Inferior parietal cortex (tissue), 1 donor: ENCODE measurements around the gene SLC16A9.

Source experiments
- DNase-seq: peaks from one replicate; pipeline ENCODE4 v3.0.0-alpha.2; 2016; ENCODE audit errors: extremely low spot score

SLC16A9 gene

DNA sequence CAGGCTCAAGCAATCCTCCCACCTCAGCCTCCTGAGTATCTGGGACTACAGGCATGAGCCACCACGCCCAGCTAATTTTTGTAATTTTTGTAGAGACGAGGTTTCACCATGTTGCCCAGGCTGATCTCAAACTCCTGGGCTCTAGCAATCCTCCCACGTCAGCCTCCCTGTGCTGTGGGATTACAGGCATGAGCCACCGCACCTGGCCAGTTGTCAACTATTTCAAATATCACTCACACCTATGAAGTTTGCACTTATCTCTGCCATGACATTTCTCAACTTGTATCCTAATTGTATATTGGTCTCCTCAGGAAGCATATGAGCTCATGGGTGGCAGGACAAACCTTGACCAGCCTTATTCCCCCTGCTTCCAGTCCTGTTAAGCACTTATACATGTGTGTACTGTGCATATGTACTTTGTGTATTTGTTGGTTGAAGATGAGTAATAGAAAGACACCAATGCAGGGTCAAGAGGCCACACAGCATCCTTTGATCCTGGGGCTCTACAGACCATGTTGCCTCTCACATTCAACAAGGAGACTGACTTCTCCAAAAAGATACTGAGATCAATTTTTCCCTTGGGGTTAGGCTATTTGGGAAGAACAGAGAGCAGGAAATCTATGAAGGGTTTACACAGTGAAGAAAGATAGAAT, 82.2 kb downstream of the SLC16A9 start:
- no peak for DNase-seq

DNA sequence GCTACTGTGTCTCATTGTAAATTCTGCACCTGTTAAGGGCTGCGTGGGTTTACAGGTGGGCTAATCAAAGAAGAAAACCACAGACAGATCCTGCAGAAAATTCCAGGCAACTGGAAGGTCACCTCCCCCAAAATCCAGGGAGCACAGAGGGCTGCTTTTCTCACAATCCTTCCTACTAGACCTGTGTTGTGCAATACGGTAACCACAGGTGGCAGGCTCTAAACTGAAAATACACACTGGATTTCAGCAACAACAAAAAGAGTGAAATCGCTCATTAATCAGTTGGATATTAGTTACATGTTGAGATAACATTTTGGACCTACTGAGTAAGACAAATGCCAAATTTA, 83.2 kb downstream of the SLC16A9 start:
- no peak for DNase-seq

DNA sequence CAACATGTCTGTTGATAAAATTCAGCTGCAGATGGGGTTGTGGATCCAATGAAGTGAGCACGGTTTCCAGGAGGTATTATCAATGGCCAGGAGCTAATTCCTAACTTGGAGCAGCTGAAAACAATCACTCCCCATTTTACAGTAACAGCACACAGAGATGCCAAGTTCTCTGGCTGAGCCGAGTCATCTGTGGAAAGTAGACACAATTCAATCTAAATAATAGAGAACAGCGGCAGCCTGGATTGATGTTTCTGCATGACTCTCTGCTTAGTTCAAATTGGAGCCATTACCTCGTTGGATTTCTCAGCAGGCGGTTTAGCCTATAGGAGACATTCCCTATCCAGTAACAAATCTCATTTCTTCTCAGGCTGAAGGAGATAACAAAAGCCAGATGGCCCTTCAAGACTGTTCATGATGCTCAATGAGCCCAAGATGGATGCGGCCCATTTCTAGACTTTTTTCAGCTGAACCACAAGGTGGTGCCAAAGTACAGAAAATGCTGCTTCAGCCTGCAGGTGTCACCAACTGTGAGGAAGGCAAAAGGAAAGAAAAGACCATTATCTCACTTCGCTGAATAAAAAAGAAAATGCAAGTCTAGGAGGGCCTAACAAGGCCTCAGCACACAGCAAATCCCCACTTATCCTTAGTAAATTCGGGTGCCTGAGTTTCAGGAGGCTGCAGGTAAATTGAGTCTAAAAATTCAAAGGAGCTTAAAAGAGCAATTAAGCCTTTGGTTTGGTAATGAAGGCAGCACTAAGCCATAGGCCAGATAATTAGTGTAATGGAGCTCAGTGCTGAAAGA, 83.7 kb downstream of the SLC16A9 start:
- peak; percentile 89 for DNase-seq

DNA sequence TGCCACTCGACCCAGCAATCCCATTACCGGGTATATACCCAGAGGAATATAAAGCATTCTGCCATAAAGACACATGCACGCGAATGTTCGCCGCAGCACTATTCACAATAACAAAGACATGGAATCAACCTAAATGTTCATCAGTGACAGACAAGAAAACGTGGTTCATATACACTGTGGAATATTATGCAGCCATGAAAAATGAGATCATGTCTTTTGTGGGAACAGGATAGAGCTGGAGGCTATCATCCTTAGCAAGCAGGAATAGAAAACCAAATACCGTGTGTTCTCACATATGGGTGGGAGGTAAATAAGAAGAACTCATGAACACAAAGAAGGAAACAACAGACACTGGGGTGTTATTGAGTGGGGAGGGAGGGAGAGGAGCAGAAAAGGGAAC, 84.7 kb downstream of the SLC16A9 start:
- DNase-seq = no peak

DNA sequence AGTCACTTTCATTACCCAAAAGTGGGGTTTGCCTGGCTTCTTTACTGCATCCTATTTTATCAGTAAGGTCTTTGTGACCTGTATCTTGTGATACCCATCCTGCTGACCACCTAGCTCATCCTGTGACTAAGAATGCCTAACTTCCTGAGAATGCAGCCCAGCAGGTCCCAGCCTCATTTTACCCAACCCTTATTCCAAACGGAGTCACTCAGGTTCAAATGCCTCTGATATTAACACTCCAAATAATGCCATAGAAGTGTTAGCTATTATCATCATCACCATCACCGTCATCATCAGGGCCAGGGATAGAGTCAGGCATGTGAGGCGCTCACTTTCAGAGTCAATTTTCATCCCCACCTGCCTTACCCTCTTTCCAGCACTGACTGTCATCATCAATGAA, 85.5 kb downstream of the SLC16A9 start:
- no peak for DNase-seq

DNA sequence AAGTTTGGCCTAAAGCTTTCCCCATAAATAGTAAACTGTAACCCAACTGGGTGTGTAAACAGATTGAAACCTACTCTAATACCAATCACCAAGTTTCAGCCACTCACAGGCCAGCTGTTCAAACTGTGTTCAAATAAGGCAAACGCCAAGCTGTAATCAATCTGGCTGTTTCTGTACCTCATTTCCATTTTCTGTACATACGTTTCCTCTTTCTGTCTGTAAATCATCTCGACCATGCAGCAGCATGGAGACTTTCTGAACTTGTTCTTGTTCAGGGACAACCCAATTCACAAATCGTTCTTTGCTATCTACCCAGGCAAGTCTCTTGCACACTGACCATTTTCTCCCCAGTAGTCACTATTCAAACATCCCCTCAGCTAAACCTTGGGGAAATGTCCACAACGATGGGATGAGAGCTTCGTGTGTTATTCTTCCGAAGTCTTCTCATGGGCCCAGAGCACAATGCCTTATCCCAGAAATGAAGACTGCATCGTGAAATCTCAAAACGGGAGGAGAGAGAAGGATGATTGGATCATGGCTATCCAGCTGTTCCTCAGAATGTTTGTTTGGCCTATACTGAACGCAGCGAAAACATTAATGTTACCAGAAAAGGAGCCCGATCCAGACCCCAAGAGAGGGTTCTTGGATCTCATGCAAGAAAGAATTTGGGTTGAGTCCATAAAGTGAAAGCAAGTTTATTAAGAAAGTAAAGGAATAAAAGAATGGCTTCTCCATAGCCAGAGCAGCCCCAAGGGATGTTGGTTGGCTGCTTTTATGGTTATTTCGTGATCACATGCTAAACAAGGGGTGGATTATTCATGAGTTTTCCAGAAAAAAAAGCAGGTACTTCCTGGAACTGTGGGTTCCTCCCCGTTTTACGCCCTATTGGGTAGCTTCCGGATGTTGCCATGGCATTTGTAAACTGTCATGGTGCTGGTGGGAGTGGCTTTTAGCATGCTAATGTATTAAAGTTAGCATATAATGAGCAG, 86.2 kb downstream of the SLC16A9 start:
- no peak for DNase-seq

DNA sequence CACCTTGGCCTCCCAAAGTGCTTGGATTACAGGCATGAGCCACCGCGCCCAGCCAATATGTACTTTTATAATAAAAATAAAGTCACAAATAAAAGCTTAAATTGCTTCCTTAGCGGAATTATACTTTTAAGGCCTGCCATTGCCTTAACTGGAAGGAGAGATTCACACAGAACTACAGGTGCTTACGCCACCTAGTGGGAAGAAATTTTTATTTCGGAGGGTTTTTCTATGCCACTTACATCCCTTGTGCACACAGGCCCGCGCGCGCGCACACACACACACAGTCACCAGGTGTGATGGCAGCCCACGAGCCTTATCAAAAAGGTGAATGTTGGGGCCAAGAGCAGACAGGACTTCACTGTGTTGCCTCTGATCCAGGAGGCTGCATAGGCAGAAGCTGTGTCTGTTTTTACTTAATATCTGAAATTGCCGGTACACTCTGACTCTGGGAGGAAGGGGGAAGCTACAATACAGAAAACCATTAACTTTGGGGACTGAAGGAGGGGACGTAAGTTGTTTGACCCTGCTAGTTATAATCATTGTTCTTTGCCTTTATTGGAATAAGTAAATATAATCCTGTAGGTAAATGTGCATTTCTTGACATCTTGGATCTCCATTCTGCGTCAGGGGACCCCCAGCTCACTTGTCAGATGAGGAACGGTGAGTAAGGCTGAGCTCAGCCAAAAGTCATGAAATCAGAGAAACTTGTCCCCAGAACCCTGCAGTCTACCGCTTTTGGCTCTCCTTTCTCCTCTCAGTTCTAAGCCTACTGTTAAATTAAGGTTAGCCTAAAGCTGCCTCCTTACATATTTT, 87.1 kb downstream of the SLC16A9 start:
- peak; percentile 90 for DNase-seq

DNA sequence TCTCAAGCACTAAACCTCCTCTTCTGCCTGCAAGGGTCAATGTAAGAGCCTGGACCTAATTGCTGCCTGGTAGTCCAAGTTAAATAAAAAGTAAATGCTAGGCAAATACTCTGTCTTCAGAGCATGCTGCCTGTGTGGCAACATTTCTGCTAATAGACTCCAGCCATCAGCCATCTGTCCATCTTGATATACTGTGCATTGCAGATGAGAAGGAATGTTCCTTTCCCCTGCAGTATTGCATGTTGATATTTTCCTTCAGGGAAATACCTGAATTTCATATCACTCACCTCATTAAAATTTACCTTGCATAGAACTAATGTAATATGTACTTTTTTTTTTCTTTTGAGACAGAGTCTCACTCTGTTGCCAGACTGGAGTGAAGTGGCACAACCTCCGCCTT, 87.9 kb downstream of the SLC16A9 start:
- no peak for DNase-seq

DNA sequence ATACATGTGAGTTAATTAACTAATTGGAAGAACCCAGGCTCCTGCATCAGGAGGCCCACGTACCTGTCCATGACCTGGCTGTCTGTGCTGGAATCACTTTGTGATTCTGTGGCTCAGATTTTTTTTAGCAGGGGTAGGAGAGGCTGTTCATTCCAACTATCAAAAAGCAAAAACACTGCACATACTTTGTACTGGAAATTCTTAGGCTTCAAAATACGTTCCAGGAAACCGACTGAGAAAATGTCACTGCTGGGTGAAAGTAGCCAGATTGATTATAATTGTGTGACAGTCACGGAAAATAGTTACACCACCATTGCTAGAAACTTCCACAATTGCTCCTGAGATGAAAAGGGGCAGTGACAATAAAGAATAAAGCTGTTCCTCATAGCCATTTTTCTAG, 91.0 kb downstream of the SLC16A9 start:
- no peak for DNase-seq

DNA sequence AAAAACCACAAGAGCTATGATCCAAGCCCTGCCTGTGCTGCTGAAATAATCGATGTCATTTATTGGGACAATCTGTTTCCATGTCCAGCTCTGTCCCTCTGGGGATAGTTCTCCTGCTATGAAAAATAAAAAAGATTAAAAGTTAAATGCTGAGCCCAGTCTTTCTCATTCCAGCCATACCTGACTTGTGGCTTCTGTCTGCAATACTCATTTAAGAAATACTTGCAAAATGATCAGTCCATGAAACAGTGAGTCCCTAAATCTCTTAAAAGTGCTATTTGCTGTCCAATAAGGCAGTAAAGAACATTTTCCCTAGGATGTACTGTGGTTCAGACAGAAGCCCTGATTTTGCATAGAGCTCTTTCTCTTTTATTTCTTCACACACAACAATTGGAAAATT, 91.7 kb downstream of the SLC16A9 start:
- DNase-seq = no peak

DNA sequence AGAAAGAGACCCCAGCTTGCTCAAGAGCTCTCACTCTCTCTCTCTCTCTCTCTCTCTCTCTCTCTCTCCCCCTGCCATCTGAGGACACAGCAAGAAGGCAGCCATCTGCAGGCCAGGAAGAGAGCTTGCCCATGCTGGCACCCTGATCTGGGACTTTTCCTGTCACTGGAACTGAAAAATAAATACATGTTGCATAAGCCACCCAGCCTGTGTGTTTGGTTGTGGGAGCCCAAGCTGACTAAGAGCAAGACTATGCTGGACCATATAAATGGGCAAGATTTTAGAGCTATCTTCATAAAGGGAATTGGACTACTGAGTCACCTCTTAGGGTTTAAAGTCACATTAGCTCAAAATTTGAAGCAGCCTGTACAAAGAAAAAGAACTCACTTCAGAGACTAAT, 98.6 kb downstream of the SLC16A9 start:
- DNase-seq = no peak

DNA sequence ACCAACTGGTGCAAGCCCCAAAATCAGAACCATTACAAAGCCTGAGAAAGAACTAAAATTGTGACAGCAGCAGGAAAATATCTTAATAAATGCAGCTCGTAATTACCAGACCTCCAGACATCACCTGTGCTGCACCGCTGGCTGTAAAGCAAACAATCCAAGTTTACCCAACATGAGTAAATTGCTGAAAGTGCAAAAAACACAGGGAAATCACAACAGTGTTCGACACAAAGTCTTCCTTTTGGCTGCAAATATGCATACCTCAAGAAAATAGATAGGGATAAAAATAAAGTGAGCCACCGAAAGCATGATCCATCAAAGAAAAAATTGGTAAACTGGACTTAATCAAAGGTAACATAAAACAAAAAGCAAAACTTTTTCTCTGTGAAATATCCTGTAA, 101.7 kb downstream of the SLC16A9 start:
- DNase-seq = no peak

DNA sequence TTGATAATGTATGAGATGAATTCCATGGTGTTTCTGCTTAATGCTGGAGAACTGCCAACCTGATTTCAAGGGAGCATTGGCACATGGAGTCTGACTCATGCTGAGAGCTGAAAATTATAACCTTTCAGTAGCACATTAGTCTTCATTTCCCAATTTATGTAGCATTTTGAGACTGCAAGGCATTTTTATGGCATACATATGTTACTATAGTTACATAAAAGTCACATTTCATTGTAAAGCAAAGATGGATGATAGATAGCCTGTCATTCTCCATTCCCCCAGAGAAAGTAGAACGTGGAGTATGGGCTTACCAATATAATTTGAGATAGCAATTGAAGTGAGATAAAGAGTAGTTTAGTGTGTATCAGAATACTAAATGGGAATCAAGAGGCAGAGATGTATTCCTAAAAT, 103.1 kb downstream of the SLC16A9 start:
- no peak for DNase-seq

DNA sequence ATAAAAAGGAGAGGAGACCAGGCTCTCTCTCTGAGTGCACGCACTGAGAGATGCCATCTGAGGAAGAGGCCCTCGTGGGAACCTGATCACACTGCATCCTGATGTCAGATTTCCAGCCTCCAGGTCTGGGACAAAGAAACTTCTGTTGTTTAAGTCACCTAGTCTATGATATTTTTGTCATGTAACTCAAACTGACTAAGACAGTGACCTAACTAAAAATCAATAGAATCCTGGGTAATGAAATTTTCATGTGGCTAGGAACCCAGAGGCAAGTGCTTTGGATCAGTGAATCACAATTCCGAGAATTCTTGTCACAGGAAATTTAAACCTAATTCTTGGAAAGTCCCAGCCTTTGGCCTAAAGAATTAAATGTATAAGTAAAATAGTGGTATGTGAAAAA, 107.7 kb downstream of the SLC16A9 start:
- DNase-seq = no peak
